Measurements from ENCODE around the gene GIMAP8. TPM values are rescaled to one million over a fixed set of nuclear protein-coding genes. Genes with fewer than 3 reads are reported as not detected.

The GIMAP8 gene
- total and polyA plus RNA-seq, 2 experiments from 2014 or later = 0.06 TPM; not detected in 1

GRCh38 chr7:150432915-150433892 is 17.2 kb upstream of the GIMAP8 start (continued):
- no peak for TF ChIP-seq REST (IDR thresholded peaks at IDR 0.05; ENCODE audit: unreplicated experiment)
- no peak for TF ChIP-seq JUNB (IDR thresholded peaks at IDR 0.05; ENCODE audit: unreplicated experiment)
- TF ChIP-seq NANOG (IDR thresholded peaks at IDR 0.05; ENCODE audit: borderline replicate concordance) = no peak
- no peak for TF ChIP-seq EZH2phosphoT487 (IDR thresholded peaks at IDR 0.05; ENCODE audit: unreplicated experiment)
- no peak for TF ChIP-seq CREB1 (CRISPR knock-in tag; IDR thresholded peaks at IDR 0.05; ENCODE audit: low read depth)

GRCh38 chr7:150434240-150434639 is 16.2 kb upstream of the GIMAP8 start:
- H3K36me3 Mint-ChIP-seq (ENCODE audit: low read depth) = no peaks in the 10 kb centered on the region
- Histone ChIP-seq H3K4me3 (no peak overlapping the region), H3K4me2 (no peak overlapping the region), H3K4me1 (ENCODE audit: insufficient read depth) (0 out of 2 replicates have a peak, but pooled peaks cover under 1% of the 10 kb centered on the region), H2AFZ (no peak overlapping the region), H3K27me3 (ENCODE audit: insufficient read depth) (no peaks in the 10 kb centered on the region), H3F3A (replicated peaks; ENCODE audit: low read depth) (no peaks in the 10 kb centered on the region), H3K36me3 (ENCODE audit: insufficient read depth) (no peaks in the 10 kb centered on the region), H3K79me2 (replicated peaks; ENCODE audit: insufficient read depth) (no peaks in the 10 kb centered on the region), H4K20me1 (replicated peaks; ENCODE audit: insufficient read depth) (no peaks in the 10 kb centered on the region), H3K9me2 (ENCODE audit: insufficient read depth) (0 out of 2 replicates have a peak, but pooled peaks cover 4% of the 10 kb centered on the region), H3K27ac (ENCODE audit: low read depth) (no peak overlapping the region)
- H3K9me3 Mint-ChIP-seq = no peaks in the 10 kb centered on the region
- H3K27me3 Mint-ChIP-seq (ENCODE audit: insufficient read depth, low read depth, poor library complexity) = peaks cover 5% of the 10 kb centered on the region
- no peak overlapping the region for H3K4me3 Mint-ChIP-seq
- no peak overlapping the region for H3K27ac Mint-ChIP-seq
- DNase-seq (ENCODE audit: low spot score) = no peak
- ATAC-seq = no peak
- H3K4me1 Mint-ChIP-seq = peaks cover 3% of the 10 kb centered on the region; the same call in 2 of the 3 replicates
- TF ChIP-seq ETS1 (IDR thresholded peaks at IDR 0.05) = no peak
- no peak for TF ChIP-seq ZNF331 (CRISPR knock-in tag; IDR thresholded peaks at IDR 0.05; ENCODE audit: low read depth)
- no peak for TF ChIP-seq CREB1 (CRISPR knock-in tag; IDR thresholded peaks at IDR 0.05; ENCODE audit: low read depth)
- TF ChIP-seq EZH2 (IDR thresholded peaks at IDR 0.05; ENCODE audit: low read depth, unreplicated experiment) = no peak
- TF ChIP-seq ZNF114 (CRISPR knock-in tag; IDR thresholded peaks at IDR 0.05) = no peak
- TF ChIP-seq POLR2AphosphoS5 (IDR thresholded peaks at IDR 0.05; ENCODE audit: low read depth) = no peak
- no peak for TF ChIP-seq ZNF462 (CRISPR knock-in tag; IDR thresholded peaks at IDR 0.05)
- no peak for TF ChIP-seq NANOG (IDR thresholded peaks at IDR 0.05; ENCODE audit: borderline replicate concordance)
- no peak for TF ChIP-seq JUNB (IDR thresholded peaks at IDR 0.05; ENCODE audit: unreplicated experiment)
- no peak for TF ChIP-seq EZH2phosphoT487 (IDR thresholded peaks at IDR 0.05; ENCODE audit: unreplicated experiment)

Data from GM23338 (cell line).